HepG2 (cell line): ENCODE measurements around the gene RMND5A. TPM values are rescaled to one million over a fixed set of nuclear protein-coding genes. Genes with fewer than 3 reads are reported as not detected.
"Not testable (repeated sequence)": the region's sequence is repeated elsewhere in the genome, so short reads cannot be mapped to it uniquely, and the experiment has no call there.

Experiments used
- BCL6 ChIP-seq: IDR thresholded peaks from 2 replicates; pipeline ENCODE4 v1.6.1; 2016; ENCODE audit warnings: missing genetic modification reagents, missing compliant biosample characterization
- ELF1 ChIP-seq: sonication (generic); formaldehyde crosslinking; IDR thresholded peaks from 2 replicates; pipeline ENCODE4 v1.4.0; 2020; ENCODE audit warnings: missing genetic modification reagents
- ETV5 ChIP-seq: IDR thresholded peaks from 2 replicates; pipeline ENCODE4 v1.6.1; 2018; ENCODE audit warnings: missing biosample characterization, missing genetic modification reagents, inconsistent platforms, borderline replicate concordance
- FOXP4 ChIP-seq: sonication (generic); formaldehyde crosslinking; IDR thresholded peaks from 2 replicates; pipeline ENCODE4 v1.4.0; 2020; ENCODE audit warnings: missing genetic modification reagents
- MXD3 ChIP-seq: IDR thresholded peaks from 2 replicates; pipeline ENCODE4 v1.6.1; 2016; ENCODE audit warnings: mild to moderate bottlenecking, missing biosample characterization, missing genetic modification reagents
- PPARG ChIP-seq: conservative IDR thresholded peaks from 2 replicates; pipeline ENCODE4 v1.6.1; 2016; ENCODE audit warnings: missing biosample characterization, missing genetic modification reagents
- PRDM10 ChIP-seq: sonication (generic); formaldehyde crosslinking; IDR thresholded peaks from 2 replicates; pipeline ENCODE4 v1.4.0; 2020; ENCODE audit warnings: low read depth, missing genetic modification reagents
- RAD21 ChIP-seq: fragments of 450-650 bp; formaldehyde crosslinking; IDR thresholded peaks from 2 replicates; pipeline ENCODE4 v1.5.0; 2020; ENCODE audit warnings: mild to moderate bottlenecking
- SOX13 ChIP-seq, 3 experiments: fragments of 450-650 bp in 1 of 3; sonication (generic) in 1 of 3; formaldehyde crosslinking in 1 of 3; IDR thresholded peaks in 2 of 3; conservative IDR thresholded peaks in 1 of 3; 2 replicates each; pipeline versions ENCODE4 v1.5.0 to v1.6.1; 2016 to 2020; ENCODE audit warnings: antibody characterized with exemption in 1 of 3, mild to moderate bottlenecking in 1 of 3, missing compliant biosample characterization in 1 of 3, missing genetic modification reagents in 1 of 3, moderate library complexity in 1 of 3
- TBX2 ChIP-seq: sonication (generic); formaldehyde crosslinking; IDR thresholded peaks from 2 replicates; pipeline ENCODE4 v1.5.0; 2020; ENCODE audit warnings: missing genetic modification reagents, mild to moderate bottlenecking, borderline replicate concordance
- TSC22D2 ChIP-seq: sonication (generic); formaldehyde crosslinking; IDR thresholded peaks from 2 replicates; pipeline ENCODE4 v1.5.1; 2020; ENCODE audit warnings: missing genetic modification reagents, mild to moderate bottlenecking, borderline replicate concordance
- ZBTB25 ChIP-seq: IDR thresholded peaks from 2 replicates; pipeline ENCODE4 v1.6.1; 2018; ENCODE audit warnings: missing genetic modification reagents
- ZNF205 ChIP-seq: IDR thresholded peaks from 2 replicates; pipeline ENCODE4 v1.6.1; 2018; ENCODE audit warnings: missing biosample characterization, missing genetic modification reagents
- ZNF574 ChIP-seq: sonication (generic); formaldehyde crosslinking; IDR thresholded peaks from 2 replicates; pipeline ENCODE4 v1.4.0; 2020; ENCODE audit warnings: missing genetic modification reagents
- polyA plus RNA-seq, 8 experiments: library from polyadenylated mRNA; depleted of rRNA in 3 of 8; stranded (reverse) in 7 of 8; unstranded in 1 of 8; fragments of >200 nt; fragmentation: Illumina TruSeq in 4 of 8; extraction: Trizol in 4 of 8; gene quantifications; 2 replicates each; pipeline versions ENCODE4 v1.2.1 to v1.2.3, GENCODE V29; 2011 to 2016; ENCODE audit warnings: low read depth in 4 of 8, missing spikeins in 1 of 8, mixed read lengths in 1 of 8; ENCODE audit not compliant: insufficient read depth in 1 of 8
- total RNA-seq, 5 experiments: library from RNA; depleted of rRNA; stranded (reverse); fragments of >200 nt; fragmentation: Illumina TruSeq; extraction: Trizol; gene quantifications; 2 replicates each; pipeline ENCODE4 v1.2.3, GENCODE V29; 2016; ENCODE audit warnings: low read depth in 1 of 5

Gene RMND5A
- total and polyA plus RNA-seq, 2 of the 13 experiments (the other 11 are each of a cell fraction or from before 2014, with no cell fraction given): 31.0 to 66.4 TPM

- TF ChIP-seq FOXP4 (CRISPR knock-in tag) (peak; percentile 75), TBX2 (CRISPR knock-in tag) (0 out of 2 replicates have a peak, but pooled peaks have one; percentile 32), PRDM10 (peak; percentile 98), ELF1 (CRISPR knock-in tag) (peak; percentile 49), MXD3 (CRISPR knock-in tag) (peak; percentile 22), BCL6 (CRISPR knock-in tag) (peak; percentile 66), TSC22D2 (0 out of 2 replicates have a peak, but pooled peaks have one; percentile 60), ZNF205 (0 out of 2 replicates have a peak, but pooled peaks have one; percentile 42), ZNF574 (CRISPR knock-in tag) (peak; percentile 36), ETV5 (CRISPR knock-in tag) (peak; percentile 33; the same call in 1 of the 2 replicates), RAD21 (CRISPR knock-in tag) (0 out of 2 replicates have a peak, but pooled peaks have one; percentile 24), PPARG (CRISPR knock-in tag) (0 out of 2 replicates have a peak, but pooled peaks have one; percentile 7), ZBTB25 (CRISPR knock-in tag) (peak; percentile 84), SOX13 (CRISPR knock-in tag; conservative IDR thresholded peaks at IDR 0.05 in 1 of 2, IDR thresholded peaks at IDR 0.05 in 1 of 2) (peak in 1 of 2 experiments; percentile 53; a peak in 1 of 4 replicates)
- TF ChIP-seq SOX13 (IDR thresholded peaks at IDR 0.05): not testable (repeated sequence)
Measured at GRCh38 chr2:86719637-86720539, at the start of gene RMND5A (continued).
